A549 (cell line): ENCODE measurements around the gene PKN3. TPM values are rescaled to one million over a fixed set of nuclear protein-coding genes. Genes with fewer than 3 reads are reported as not detected.

ENCODE experiments used
- ATAC-seq, 2 experiments: fragments of 200-7000 bp in 1 of 2; fragments of >200 bp in 1 of 2; cut with Nextera tagmentation in 1 of 2; cut with Tn5 transposase in 1 of 2; 3 replicates each; pipeline versions ENCODE4 v1.8.0 to v1.9.1; 2018 to 2020; ENCODE audit warnings: mild to moderate bottlenecking in 1 of 2, moderate library complexity in 1 of 2
- CTCF ChIA-PET: fragments of 300-600 bp; sonication (Branson Sonifier 250); formaldehyde crosslinking; extraction: SDS; loops from one replicate; lab custom pipeline; 2021; ENCODE audit warnings: antibody characterized with exemption, inconsistent platforms; lab: Yijun Ruan, JAX
- POLR2A ChIA-PET: fragments of 350-600 bp; formaldehyde crosslinking; extraction: SDS; loops from one replicate; lab custom pipeline; 2021; ENCODE audit warnings: antibody characterized with exemption, inconsistent platforms; lab: Yijun Ruan, JAX
- DNase-seq, 2 experiments: peaks; one replicate each; pipeline versions ENCODE4 v3.0.0 to v3.0.0-alpha.2; 2011 to 2016; ENCODE audit warnings: low read depth in 1 of 2, low spot score in 1 of 2
- FAIRE-seq: peaks from 2 replicates; lab custom pipeline; 2011; peaks lifted over from hg19 to GRCh38; lab: Jason Lieb, UNC
- H3K27ac ChIP-seq, 2 experiments: fragments of >200 bp; sonication (Bioruptor Twin); formaldehyde crosslinking; 3 replicates each; pipeline ENCODE4 v1.5.1; 2016 to 2017
- H3K4me1 ChIP-seq: fragments of >200 bp; sonication (Bioruptor Twin); formaldehyde crosslinking; 3 replicates; pipeline ENCODE4 v1.6.1; 2016
- H3K4me2 ChIP-seq: fragments of >200 bp; sonication (Bioruptor Twin); formaldehyde crosslinking; 3 replicates; pipeline ENCODE4 v1.6.1; 2016
- H3K4me3 ChIP-seq: fragments of >200 bp; sonication (Bioruptor Twin); formaldehyde crosslinking; 3 replicates; pipeline ENCODE4 v1.5.1; 2016
- H3K9me3 ChIP-seq: fragments of >200 bp; sonication (Bioruptor Twin); formaldehyde crosslinking; 3 replicates; pipeline ENCODE4 v1.6.1; 2016
- ATOH8 ChIP-seq: fragments of 250-450 bp; sonication (Bioruptor Pico); IDR thresholded peaks from 2 replicates; pipeline ENCODE4 v1.5.0; 2020; ENCODE audit warnings: low read depth, mild to moderate bottlenecking, moderate library complexity
- BHLHE40 ChIP-seq: IDR thresholded peaks from 2 replicates; pipeline ENCODE4 v1.6.1; 2012; ENCODE audit warnings: low read depth, low read length, inconsistent platforms
- CBX2 ChIP-seq: fragments of 200-600 bp; sonication (generic); IDR thresholded peaks from 2 replicates; pipeline ENCODE4 v1.6.1; 2016; ENCODE audit warnings: low read depth, mild to moderate bottlenecking, borderline replicate concordance
- CBX8 ChIP-seq: fragments of 200-600 bp; sonication (generic); IDR thresholded peaks from 2 replicates; pipeline ENCODE4 v1.6.1; 2016
- CEBPB ChIP-seq, 2 experiments: fragments of >200 bp in 1 of 2; sonication (Bioruptor Twin) in 1 of 2; formaldehyde crosslinking in 1 of 2; IDR thresholded peaks; 2 replicates each; pipeline ENCODE4 v1.6.1; 2012 to 2016
- CHD2 ChIP-seq: fragments of 150-350 bp; IDR thresholded peaks from 2 replicates; pipeline ENCODE4 v1.6.1; 2014; ENCODE audit warnings: low read length; ENCODE audit not compliant: partially characterized antibody
- EHF ChIP-seq: fragments of 250-450 bp; sonication (Bioruptor Pico); IDR thresholded peaks from 2 replicates; pipeline ENCODE4 v1.5.0; 2020; ENCODE audit warnings: mild to moderate bottlenecking
- EP300 ChIP-seq, 2 experiments: fragments of >200 bp; sonication (Bioruptor Twin); formaldehyde crosslinking; IDR thresholded peaks; 2 replicates in 1 of 2; 3 replicates in 1 of 2; pipeline ENCODE4 v1.6.1; 2016 to 2017
- FOSB ChIP-seq: fragments of 250-450 bp; sonication (Bioruptor Pico); IDR thresholded peaks from 2 replicates; pipeline ENCODE4 v1.5.0; 2020; ENCODE audit warnings: mild to moderate bottlenecking, moderate library complexity
- FOSL2 ChIP-seq, 2 experiments: fragments of 450-650 bp in 1 of 2; fragments of >200 bp in 1 of 2; sonication (Bioruptor Twin) in 1 of 2; formaldehyde crosslinking; IDR thresholded peaks; 2 replicates each; pipeline versions ENCODE4 v1.5.0 to v1.6.1; 2016 to 2020; ENCODE audit warnings: mild to moderate bottlenecking in 1 of 2, moderate library complexity in 1 of 2
- FOXS1 ChIP-seq: fragments of 250-450 bp; sonication (Bioruptor Pico); IDR thresholded peaks from 2 replicates; pipeline ENCODE4 v1.5.0; 2020; ENCODE audit warnings: mild to moderate bottlenecking, moderate library complexity
- HOXB13 ChIP-seq: fragments of 250-450 bp; sonication (Bioruptor Pico); IDR thresholded peaks from 2 replicates; pipeline ENCODE4 v1.5.0; 2020; ENCODE audit warnings: low read depth, mild to moderate bottlenecking, moderate library complexity
- HOXB5 ChIP-seq: fragments of 250-450 bp; sonication (Bioruptor Pico); IDR thresholded peaks from 2 replicates; pipeline ENCODE4 v1.5.0; 2020; ENCODE audit warnings: mild to moderate bottlenecking, moderate library complexity
- JUN ChIP-seq, 2 experiments: fragments of >200 bp; sonication (Bioruptor Twin); formaldehyde crosslinking; IDR thresholded peaks; 2 replicates in 1 of 2; 3 replicates in 1 of 2; pipeline ENCODE4 v1.6.1; 2016 to 2017
- JUNB ChIP-seq: fragments of >200 bp; sonication (Bioruptor Twin); formaldehyde crosslinking; IDR thresholded peaks from 2 replicates; pipeline ENCODE4 v1.6.1; 2016
- KDM1A ChIP-seq: fragments of 200-600 bp; sonication (generic); IDR thresholded peaks from 2 replicates; pipeline ENCODE4 v1.6.1; 2016; ENCODE audit warnings: low read depth, mild to moderate bottlenecking
- MAX ChIP-seq: IDR thresholded peaks from 2 replicates; pipeline ENCODE4 v1.6.1; 2012
- MAZ ChIP-seq: fragments of 150-350 bp; IDR thresholded peaks from 2 replicates; pipeline ENCODE4 v1.6.1; 2014; ENCODE audit warnings: antibody characterized with exemption, low read depth, low read length, borderline replicate concordance
- MYC ChIP-seq: IDR thresholded peaks from 2 replicates; pipeline ENCODE4 v1.6.1; 2012; ENCODE audit warnings: mild to moderate bottlenecking, inconsistent platforms, low read length, improper control_type of control experiment, borderline replicate concordance
- NFE2L2 ChIP-seq: fragments of 150-350 bp; conservative IDR thresholded peaks from 2 replicates; pipeline ENCODE4 v1.6.1; 2014; ENCODE audit warnings: low read length
- PHF8 ChIP-seq: fragments of 200-600 bp; sonication (generic); IDR thresholded peaks from 2 replicates; pipeline ENCODE4 v1.6.1; 2016; ENCODE audit warnings: low read depth, mild to moderate bottlenecking, antibody characterized with exemption, moderate library complexity, borderline replicate concordance
- POLR2A ChIP-seq: IDR thresholded peaks from 2 replicates; pipeline ENCODE4 v1.6.1; 2012; ENCODE audit warnings: mild to moderate bottlenecking, low read length
- RAD21 ChIP-seq, 2 experiments: fragments of >200 bp in 1 of 2; sonication (Bioruptor Twin) in 1 of 2; formaldehyde crosslinking in 1 of 2; IDR thresholded peaks in 1 of 2; conservative IDR thresholded peaks in 1 of 2; 2 replicates in 1 of 2; 3 replicates in 1 of 2; pipeline ENCODE4 v1.6.1; 2012 to 2018; ENCODE audit warnings: inconsistent platforms in 1 of 2
- RARB ChIP-seq: fragments of 250-450 bp; sonication (Bioruptor Pico); IDR thresholded peaks from 2 replicates; pipeline ENCODE4 v1.8.0; 2021; ENCODE audit warnings: mild to moderate bottlenecking, moderate library complexity
- TFCP2L1 ChIP-seq: fragments of 250-450 bp; sonication (Bioruptor Pico); IDR thresholded peaks from 2 replicates; pipeline ENCODE4 v1.5.0; 2021; ENCODE audit warnings: mild to moderate bottlenecking
- TP53 ChIP-seq: fragments of 250-450 bp; sonication (Bioruptor Pico); IDR thresholded peaks from 2 replicates; pipeline ENCODE4 v1.5.0; 2021; ENCODE audit warnings: mild to moderate bottlenecking, moderate library complexity
- USF2 ChIP-seq: fragments of 450-650 bp; IDR thresholded peaks from 2 replicates; pipeline ENCODE4 v1.6.1; 2014; ENCODE audit warnings: antibody characterized with exemption
- ZFP36 ChIP-seq: fragments of 450-650 bp; IDR thresholded peaks from 2 replicates; pipeline ENCODE4 v1.6.1; 2014; ENCODE audit warnings: borderline replicate concordance; ENCODE audit not compliant: partially characterized antibody
- WGBS: methylation state at CpG from one replicate; pipeline ENCODE4 v1.1.6; 2017; ENCODE audit errors: missing lambda C conversion rate; 5-methylcytosine and 5-hydroxymethylcytosine counted together
- polyA plus RNA-seq, 4 experiments: library from polyadenylated mRNA; depleted of rRNA in 3 of 4; stranded (reverse); fragments of >200 nt; fragmentation: RNase III in 1 of 4; extraction: RNeasy Plus Mini Kit Qiagen cat#74134 plus additional on column Dnase treatment in 1 of 4; gene quantifications; 2 replicates in 3 of 4; 3 replicates in 1 of 4; pipeline ENCODE4 v1.2.3, GENCODE V29; 2011 to 2017
- TF ChIP-seq, protein P1 (sequence below): IDR thresholded peaks from 2 replicates; pipeline ENCODE4 v1.6.1; 2012; ENCODE audit warnings: low read depth, borderline replicate concordance
- TF ChIP-seq, protein P2 (sequence below): fragments of 200-600 bp; sonication (generic); IDR thresholded peaks from 2 replicates; pipeline ENCODE4 v1.6.1; 2016; ENCODE audit warnings: antibody characterized with exemption, mild to moderate bottlenecking, moderate library complexity
- TF ChIP-seq, protein P3 (sequence below): fragments of >200 bp; sonication (Bioruptor Twin); formaldehyde crosslinking; IDR thresholded peaks from 3 replicates; pipeline ENCODE4 v1.6.1; 2016

Gene PKN3
- polyA plus RNA-seq, 2 of the 4 experiments (the other 2 are of a cell fraction): 9.0 to 14.1 TPM

DNA sequence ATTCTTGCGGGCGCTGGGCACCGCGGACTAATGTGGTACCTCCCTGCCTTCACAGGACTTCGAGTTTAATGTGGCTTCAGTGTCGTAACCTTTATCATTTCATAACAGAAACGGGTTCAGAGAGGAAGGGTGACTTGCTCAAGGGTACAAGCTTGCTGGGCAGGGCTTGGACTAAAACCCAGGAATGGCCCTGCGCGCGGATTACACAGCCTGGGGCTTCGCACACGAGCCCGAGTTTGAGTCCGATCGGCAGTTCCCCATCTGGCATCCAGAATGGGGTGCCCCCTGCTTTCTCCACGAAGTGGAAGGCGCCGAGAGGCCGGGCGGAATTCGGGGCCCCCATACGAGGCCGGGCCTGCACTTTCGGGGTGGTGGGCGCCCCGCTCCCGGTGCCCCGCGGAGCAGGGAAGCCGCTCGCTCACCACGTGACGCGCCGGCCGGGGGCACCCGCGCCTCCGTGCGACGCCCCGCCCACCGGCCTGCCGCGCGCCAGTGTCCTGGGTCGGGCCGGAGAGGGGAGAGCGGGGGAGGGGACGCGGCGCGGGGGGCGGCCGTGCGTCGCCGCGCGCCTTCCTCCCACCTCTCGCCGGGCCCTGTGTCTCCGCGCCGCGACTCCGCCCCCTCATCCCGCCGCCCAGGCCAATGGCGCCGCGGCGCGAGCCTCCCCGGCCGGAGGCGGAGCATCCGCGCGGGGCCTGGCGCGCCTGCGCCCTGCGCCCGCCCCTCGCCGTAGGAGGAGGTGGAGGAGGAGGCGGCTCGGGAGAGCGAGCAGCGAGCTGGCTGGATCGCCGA lies 13.6 kb upstream of the PKN3 start, which contains the start of gene SET:
Gene SET, plus strand, starts transcription at position 722 of the 792 bp plus-strand sequence. CDS start 361 bp downstream, outside the sequence.
- WGBS: 19% methylated on average over 17 of the region's 93 CpGs
- POLR2A ChIA-PET: interaction anchor here (0.9 to 2.5 kb wide), 6 partner anchors 11 to 136 kb away, joined by 3 to 13 read pairs (median 4); partner anchors contain the start of genes DYNC2I2, PKN3, SPTAN1 and ZDHHC12
- Histone ChIP-seq H3K4me2 (peak within 1 kb of the TSS; percentile 92), H3K27ac (peak within 1 kb of the TSS; percentile 97 to 100), H3K4me1 (peaks cover 50% of the 10 kb centered on the region), H3K4me3 (peak within 1 kb of the TSS; percentile 100), H3K9me3 (no peaks in the 10 kb centered on the region)
- ATAC-seq (peak; percentile 68 to 81), FAIRE-seq (no peak), DNase-seq (peak; percentile 94)
- CTCF ChIA-PET: interaction anchor here (1.5 to 1.9 kb wide), 3 partner anchors 13 to 53 kb away, joined by 3 to 8 read pairs (median 8); partner anchors contain the start of gene PKN3
- TF ChIP-seq CEBPB (IDR thresholded peaks at IDR 0.05): 0 out of 4 replicates have a peak, but pooled peaks of 1 of the 2 experiments have one; percentile 22
- no peak for TF ChIP-seq CBX2
- no peak for TF ChIP-seq EP300 (IDR thresholded peaks at IDR 0.05)
- no peak for TF ChIP-seq ZFP36
- TF ChIP-seq, protein P1, sequence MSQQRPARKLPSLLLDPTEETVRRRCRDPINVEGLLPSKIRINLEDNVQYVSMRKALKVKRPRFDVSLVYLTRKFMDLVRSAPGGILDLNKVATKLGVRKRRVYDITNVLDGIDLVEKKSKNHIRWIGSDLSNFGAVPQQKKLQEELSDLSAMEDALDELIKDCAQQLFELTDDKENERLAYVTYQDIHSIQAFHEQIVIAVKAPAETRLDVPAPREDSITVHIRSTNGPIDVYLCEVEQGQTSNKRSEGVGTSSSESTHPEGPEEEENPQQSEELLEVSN: peak; percentile 86
- no peak for TF ChIP-seq FOSB (CRISPR knock-in tag)
- TF ChIP-seq, protein P2, sequence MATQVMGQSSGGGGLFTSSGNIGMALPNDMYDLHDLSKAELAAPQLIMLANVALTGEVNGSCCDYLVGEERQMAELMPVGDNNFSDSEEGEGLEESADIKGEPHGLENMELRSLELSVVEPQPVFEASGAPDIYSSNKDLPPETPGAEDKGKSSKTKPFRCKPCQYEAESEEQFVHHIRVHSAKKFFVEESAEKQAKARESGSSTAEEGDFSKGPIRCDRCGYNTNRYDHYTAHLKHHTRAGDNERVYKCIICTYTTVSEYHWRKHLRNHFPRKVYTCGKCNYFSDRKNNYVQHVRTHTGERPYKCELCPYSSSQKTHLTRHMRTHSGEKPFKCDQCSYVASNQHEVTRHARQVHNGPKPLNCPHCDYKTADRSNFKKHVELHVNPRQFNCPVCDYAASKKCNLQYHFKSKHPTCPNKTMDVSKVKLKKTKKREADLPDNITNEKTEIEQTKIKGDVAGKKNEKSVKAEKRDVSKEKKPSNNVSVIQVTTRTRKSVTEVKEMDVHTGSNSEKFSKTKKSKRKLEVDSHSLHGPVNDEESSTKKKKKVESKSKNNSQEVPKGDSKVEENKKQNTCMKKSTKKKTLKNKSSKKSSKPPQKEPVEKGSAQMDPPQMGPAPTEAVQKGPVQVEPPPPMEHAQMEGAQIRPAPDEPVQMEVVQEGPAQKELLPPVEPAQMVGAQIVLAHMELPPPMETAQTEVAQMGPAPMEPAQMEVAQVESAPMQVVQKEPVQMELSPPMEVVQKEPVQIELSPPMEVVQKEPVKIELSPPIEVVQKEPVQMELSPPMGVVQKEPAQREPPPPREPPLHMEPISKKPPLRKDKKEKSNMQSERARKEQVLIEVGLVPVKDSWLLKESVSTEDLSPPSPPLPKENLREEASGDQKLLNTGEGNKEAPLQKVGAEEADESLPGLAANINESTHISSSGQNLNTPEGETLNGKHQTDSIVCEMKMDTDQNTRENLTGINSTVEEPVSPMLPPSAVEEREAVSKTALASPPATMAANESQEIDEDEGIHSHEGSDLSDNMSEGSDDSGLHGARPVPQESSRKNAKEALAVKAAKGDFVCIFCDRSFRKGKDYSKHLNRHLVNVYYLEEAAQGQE: no peak
- TF ChIP-seq MAZ: 0 out of 2 replicates have a peak, but pooled peaks have one; percentile 55
- TF ChIP-seq FOSL2 (IDR thresholded peaks at IDR 0.05): no peak
- TF ChIP-seq FOSL2 (CRISPR knock-in tag; IDR thresholded peaks at IDR 0.05): no peak
- TF ChIP-seq MAX: peak; percentile 88
- TF ChIP-seq TFCP2L1 (CRISPR knock-in tag): peak; percentile 86; the same call in 1 of the 2 replicates
- TF ChIP-seq FOXS1 (CRISPR knock-in tag): peak; percentile 56; the same call in 1 of the 2 replicates
- no peak for TF ChIP-seq RAD21 (conservative IDR thresholded peaks at IDR 0.05 in 1 of 2, IDR thresholded peaks at IDR 0.05 in 1 of 2)
- TF ChIP-seq, protein P3, sequence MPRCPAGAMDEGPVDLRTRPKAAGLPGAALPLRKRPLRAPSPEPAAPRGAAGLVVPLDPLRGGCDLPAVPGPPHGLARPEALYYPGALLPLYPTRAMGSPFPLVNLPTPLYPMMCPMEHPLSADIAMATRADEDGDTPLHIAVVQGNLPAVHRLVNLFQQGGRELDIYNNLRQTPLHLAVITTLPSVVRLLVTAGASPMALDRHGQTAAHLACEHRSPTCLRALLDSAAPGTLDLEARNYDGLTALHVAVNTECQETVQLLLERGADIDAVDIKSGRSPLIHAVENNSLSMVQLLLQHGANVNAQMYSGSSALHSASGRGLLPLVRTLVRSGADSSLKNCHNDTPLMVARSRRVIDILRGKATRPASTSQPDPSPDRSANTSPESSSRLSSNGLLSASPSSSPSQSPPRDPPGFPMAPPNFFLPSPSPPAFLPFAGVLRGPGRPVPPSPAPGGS: no peak; the same call in 2 of the 3 replicates
- peak; percentile 71 for TF ChIP-seq POLR2A
- TF ChIP-seq KDM1A: no peak
- no peak for TF ChIP-seq CBX8
- peak in 1 of 2 experiments; percentile 84; a peak in 2 of 5 replicates for TF ChIP-seq JUN (IDR thresholded peaks at IDR 0.05)
- no peak for TF ChIP-seq NFE2L2
- TF ChIP-seq JUNB: no peak
- TF ChIP-seq USF2: peak; percentile 74
- TF ChIP-seq RARB (CRISPR knock-in tag): no peak
- TF ChIP-seq BHLHE40: no peak
- TF ChIP-seq HOXB5 (CRISPR knock-in tag): 0 out of 2 replicates have a peak, but pooled peaks have one; percentile 52
- TF ChIP-seq PHF8: peak; percentile 31; the same call in 1 of the 2 replicates
- TF ChIP-seq EHF (CRISPR knock-in tag): peak; percentile 73; the same call in 1 of the 2 replicates
- TF ChIP-seq ATOH8 (CRISPR knock-in tag): peak; percentile 68; the same call in 1 of the 2 replicates
- no peak for TF ChIP-seq TP53 (CRISPR knock-in tag)
- TF ChIP-seq HOXB13 (CRISPR knock-in tag): peak; percentile 80; the same call in 1 of the 2 replicates
- TF ChIP-seq CHD2: no peak
- TF ChIP-seq MYC: peak; percentile 67; the same call in 1 of the 2 replicates
